Stimulated activated CD8-positive, alpha-beta memory T cell treated with anti-CD3 and anti-CD28 coated beads, Interleukin-12 subunit alpha, Interleukin-12 subunit beta, amount 100 ng/mL, for 4 hours (primary cell): ENCODE data around the gene OOSP4B.
"Not testable (repeated sequence)": the region's sequence is repeated elsewhere in the genome, so short reads cannot be mapped to it uniquely, and the experiment has no call there.

Source experiments
- DNase-seq: peaks from one replicate; pipeline ENCODE4 v3.0.0-alpha.2; 2020; ENCODE audit warnings: low read depth

The OOSP4B gene

DNA sequence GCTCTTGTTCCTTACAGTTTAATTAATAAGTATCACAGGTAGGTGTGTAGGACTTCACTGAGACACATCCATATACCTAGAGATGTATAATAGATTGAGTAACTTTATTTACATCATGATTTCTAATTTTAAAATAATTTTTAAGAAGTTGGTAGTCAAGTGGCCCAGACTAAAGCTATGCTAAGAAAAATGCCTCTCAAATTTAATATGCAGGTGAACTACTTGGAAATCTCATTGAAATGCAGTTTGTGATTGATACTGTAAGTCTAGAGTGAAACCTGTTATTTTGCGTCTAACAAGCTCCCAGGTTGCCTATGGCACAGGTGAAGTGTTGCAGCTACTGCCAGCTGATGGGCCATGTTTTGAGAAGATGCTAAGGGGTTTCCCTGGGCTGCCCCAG is at the start of gene OOSP4B:
Gene OOSP4B, plus strand, starts transcription at position 301 of the 400 bp plus-strand sequence.
- DNase-seq: no peak

DNA sequence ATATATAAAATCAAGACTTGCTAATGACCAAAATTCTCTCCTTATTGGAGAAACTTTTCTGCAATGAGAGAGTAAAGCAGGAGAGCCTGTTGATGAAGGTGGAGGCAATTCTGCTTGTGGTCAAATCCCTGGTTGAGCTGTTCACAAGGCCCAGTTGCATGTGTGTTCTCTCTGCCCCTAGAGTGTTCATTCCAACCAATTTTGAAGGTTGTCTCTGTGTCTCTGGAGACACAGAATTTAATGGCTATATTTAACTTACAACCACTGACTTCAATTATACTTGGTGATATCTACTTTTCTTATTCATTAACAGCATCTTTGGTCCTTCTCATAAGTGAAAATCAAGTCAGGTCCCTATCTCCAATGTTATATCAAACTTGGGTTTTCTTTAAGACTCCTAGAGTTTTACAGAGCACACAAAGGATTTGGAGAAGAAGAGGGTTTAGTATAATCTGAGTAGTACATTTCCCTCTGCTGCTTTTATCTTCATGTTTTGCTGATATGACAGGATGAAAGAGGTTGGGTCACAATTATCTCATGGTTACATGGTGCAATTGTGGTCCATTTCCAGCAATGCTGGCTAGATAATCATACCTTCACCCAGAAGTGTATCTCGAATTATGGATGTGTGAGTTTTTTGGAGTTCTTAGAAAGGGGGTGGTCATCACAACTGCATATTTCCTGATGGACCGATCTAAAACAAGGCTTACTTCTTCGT is 49.1 kb upstream of the OOSP4B start:
- DNase-seq: no peak

- DNase-seq: no peak
Measured at GRCh38 chr11:59968395-59968783, 48.6 kb upstream of the OOSP4B start.

DNA sequence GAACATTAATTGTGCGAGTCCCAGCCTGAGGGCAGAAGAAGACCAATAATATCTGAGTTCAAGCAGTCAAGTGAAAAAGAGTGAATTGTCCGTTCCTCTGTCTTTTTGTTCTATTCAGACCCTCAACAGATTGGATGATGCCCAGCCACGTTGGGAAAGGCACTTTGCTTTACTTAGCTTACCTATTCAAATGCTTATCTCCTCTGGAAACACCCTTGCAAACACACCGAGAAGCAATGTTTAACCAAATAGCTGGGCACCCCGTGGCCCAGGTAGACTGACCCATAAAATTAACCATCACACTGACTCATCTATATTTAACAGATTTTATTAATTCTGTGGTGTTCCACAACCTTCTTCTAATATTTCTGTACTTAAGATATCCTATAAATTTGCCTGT is 43.9 kb upstream of the OOSP4B start:
- no peak for DNase-seq

- DNase-seq: no peak
Measured at GRCh38 chr11:59981106-59981770, 35.7 kb upstream of the OOSP4B start.

- not testable (repeated sequence) for DNase-seq
Measured at GRCh38 chr11:59982037-59982436, 34.9 kb upstream of the OOSP4B start.

GRCh38 chr11:59983212-59983611 is 33.8 kb upstream of the OOSP4B start:
- DNase-seq: no peak

GRCh38 chr11:59984368-59984767 is 32.6 kb upstream of the OOSP4B start:
- DNase-seq: no peak

DNA sequence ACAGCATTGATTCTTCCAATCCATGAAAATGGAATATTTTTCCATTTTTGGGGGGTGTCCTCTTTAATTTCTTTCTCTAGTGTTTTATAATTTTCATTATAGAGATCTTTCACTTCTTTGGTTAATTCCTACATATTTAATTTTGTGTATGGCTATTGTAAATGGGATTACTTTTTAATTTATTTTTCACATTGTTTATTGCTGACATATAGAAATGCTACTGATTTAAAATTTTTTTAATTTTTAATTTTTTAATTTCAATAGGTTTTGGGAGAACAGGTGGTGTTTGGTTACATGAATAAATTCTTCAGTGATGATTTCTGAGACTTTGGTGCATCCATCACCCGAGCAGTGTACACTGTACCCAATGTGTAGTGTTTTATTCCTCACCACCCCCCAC is 26.6 kb upstream of the OOSP4B start:
- DNase-seq: no peak

- no peak for DNase-seq
Measured at GRCh38 chr11:59992425-59992824, 24.6 kb upstream of the OOSP4B start.

GRCh38 chr11:59997800-59998199 is 19.2 kb upstream of the OOSP4B start:
- DNase-seq: no peak

GRCh38 chr11:59999691-60000090 is 17.3 kb upstream of the OOSP4B start:
- no peak for DNase-seq

DNA sequence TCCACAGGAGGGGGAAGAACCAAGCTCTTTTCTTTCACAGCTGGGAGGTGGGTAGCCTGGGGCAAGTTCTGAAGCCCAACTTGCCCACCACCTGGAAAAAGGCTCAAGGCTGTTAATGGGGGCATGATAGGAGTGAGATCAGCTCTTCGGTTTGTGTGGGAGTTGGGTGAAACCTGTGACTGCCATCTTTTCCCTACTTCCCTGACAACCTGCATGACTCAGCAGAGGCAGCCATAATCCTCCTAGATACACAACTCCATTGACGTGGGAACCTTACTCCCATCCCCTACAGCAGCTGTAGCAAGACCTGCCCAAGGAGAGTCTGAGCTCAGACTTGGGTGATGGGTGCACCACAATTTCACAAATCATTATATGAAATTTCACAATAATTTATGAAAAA is 13.3 kb upstream of the OOSP4B start:
- DNase-seq: no peak

DNA sequence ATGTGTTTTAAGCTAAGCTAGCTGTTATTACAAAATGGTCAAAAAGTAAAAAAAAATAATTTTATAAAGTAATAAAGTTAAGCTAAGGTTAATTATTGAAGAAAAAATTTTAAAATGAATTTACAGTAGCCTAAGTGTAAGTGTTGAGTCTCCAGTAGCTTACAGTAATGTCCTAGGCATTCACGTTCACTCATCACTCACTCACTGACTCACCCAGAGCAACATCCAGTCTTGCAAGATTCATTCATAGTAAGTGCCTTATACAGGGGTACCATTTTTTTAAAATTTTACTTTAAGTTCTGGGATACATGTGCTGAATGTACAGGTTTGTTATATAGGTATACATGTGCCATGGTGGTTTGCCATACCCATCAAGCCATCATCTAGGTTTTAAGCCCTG is 11.6 kb upstream of the OOSP4B start:
- DNase-seq: no peak

DNA sequence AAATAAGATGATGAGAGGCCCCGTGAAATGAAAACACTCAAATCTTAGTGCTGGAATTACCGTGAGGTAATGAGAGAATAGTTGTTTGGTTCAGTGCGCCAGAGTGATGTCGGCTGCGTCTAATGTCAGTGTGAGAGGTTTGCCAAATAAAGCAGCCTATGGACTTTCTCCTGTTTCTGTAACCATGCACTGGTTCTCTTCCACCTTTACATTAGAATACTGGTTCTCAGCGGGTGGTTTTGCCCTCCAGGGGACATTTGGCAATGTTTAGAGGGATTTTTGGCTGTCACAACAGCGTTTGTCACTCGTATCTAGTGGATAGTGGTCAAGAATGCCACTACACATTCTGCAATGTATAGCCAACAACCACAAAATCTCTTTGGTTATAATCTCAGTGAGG is 1.1 kb downstream of the OOSP4B start:
- DNase-seq: no peak

GRCh38 chr11:60020376-60020775 is 3.4 kb downstream of the OOSP4B start:
- DNase-seq: not testable (repeated sequence)

- DNase-seq: no peak
Measured at GRCh38 chr11:60029015-60029632, 12.1 kb downstream of the OOSP4B start.

DNA sequence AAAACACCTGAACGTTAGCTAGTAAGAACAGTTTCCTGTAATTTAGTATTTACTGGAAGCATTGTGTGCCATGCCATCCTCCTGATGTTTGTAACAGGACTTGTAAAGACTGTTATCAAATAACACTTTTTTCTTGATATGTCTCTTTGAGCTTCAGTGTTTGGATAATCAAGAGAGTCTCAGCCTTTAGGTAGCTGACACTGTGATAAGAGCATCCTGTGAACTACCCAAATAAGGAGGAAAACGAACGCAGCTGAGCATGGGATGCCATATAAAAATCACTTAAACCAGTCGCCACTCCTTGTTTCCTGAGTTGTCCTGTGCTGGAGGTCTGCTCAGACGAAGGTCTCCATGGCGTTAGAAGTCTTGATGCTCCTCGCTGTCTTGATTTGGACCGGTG is 23.1 kb downstream of the OOSP4B start, which contains the start of gene OOSP2:
Gene OOSP2, plus strand, starts transcription at position 301 of the 400 bp plus-strand sequence. Its CDS starts 51 bp downstream, at position 352.
- DNase-seq: no peak

DNA sequence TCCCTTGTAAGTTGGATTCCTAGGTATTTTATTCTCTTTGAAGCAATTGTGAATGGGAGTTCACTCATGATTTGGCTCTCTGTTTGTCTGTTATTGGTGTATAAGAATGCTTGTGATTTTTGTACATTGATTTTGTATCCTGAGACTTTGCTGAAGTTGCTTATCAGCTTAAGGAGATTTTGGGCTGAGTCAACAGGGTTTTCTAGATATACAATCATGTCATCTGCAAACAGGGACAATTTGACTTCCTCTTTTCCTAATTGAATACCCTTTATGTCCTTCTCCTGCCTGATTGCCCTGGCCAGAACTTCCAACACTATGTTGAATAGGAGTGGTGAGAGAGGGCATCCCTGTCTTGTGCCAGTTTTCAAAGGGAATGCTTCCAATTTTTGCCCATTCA is 33.4 kb downstream of the OOSP4B start:
- DNase-seq: not testable (repeated sequence)

GRCh38 chr11:60050839-60051238 is 33.9 kb downstream of the OOSP4B start:
- not testable (repeated sequence) for DNase-seq

DNA sequence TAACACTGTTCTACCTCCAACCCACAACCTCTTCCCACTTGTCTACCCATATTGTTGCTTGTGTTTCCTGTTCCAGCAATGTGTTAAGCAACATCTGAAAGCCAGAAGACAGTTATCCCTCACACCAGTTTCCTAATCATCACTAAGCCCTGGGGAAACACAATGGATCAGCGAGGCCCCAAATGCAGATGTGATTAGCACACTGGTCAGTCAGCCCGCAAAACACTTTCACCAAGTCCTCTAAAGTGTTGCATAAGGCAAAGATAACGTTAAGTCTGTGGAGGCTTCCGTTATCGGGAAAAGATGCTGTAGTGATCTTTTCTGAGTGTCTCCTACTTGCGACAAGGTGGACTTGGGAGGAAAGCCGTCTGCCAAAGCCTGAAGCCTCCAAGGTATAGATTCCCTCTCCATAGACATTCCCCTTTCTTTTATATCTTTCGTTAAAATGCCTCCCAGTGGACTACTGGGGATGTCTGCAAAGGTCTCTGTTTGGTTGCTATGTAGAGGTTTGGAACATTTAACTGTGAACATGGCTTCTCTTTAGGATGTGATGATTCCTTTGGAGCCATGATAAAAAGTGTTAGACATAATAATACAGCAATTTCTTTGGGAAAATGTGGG is 39.5 kb downstream of the OOSP4B start, which contains the start of gene MS4A3:
Gene MS4A3, plus strand, starts transcription at position 317 of the 621 bp plus-strand sequence. CDS start 4,496 bp downstream, outside the sequence.
- no peak for DNase-seq

- DNase-seq: no peak
Measured at GRCh38 chr11:60059052-60059451, 42.1 kb downstream of the OOSP4B start.
